Sigmoid colon (tissue), 4 donors: ENCODE data around the gene KHNYN.
"Not testable (repeated sequence)": the region's sequence is repeated elsewhere in the genome, so short reads cannot be mapped to it uniquely, and the experiment has no call there.

Source experiments
- EP300 ChIP-seq, 4 donors: sonication (generic); formaldehyde crosslinking; IDR thresholded peaks; one replicate each; pipeline ENCODE4 v1.6.1; 2017; ENCODE audit warnings: antibody characterized with exemption in 4 of 4
- POLR2A ChIP-seq, 2 donors: fragments of 450-650 bp; IDR thresholded peaks; one replicate each; pipeline ENCODE4 v1.6.1; 2016; ENCODE audit warnings: antibody characterized with exemption in 2 of 2, mild to moderate bottlenecking in 2 of 2, moderate library complexity in 2 of 2
- POLR2AphosphoS5 ChIP-seq, 4 donors: sonication (generic); formaldehyde crosslinking; IDR thresholded peaks; one replicate each; pipeline ENCODE4 v1.6.1; 2017; ENCODE audit warnings: antibody characterized with exemption in 4 of 4
- TF ChIP-seq, protein P1 (sequence below), 4 experiments: fragments of 450-650 bp in 3 of 4; fragments of 200-600 bp in 1 of 4; IDR thresholded peaks; one replicate each; pipeline ENCODE4 v1.5.1; 2016 to 2019; ENCODE audit warnings: antibody characterized with exemption in 4 of 4, mild to moderate bottlenecking in 3 of 4, moderate library complexity in 2 of 4

DNA sequence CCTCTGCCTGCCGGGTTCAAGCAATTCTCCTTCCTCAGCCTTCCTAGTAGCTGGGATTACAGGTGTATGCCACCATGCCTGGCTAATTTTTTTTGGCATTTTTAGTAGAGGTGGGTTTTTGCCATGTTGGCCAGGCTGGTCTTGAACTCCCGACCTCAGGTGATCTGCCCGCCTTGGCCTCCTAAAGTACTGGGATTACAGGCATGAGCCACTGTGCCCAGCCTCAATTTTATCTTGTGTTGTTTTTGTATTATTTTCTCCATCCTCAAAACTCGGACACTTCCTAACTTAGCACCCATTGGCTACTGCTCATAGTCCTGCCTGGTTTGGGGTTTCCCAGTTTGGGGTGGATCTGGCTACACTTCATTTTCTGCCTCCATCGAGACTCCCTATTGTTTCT is 42.2 kb upstream of the KHNYN start:
- TF ChIP-seq POLR2A, POLR2AphosphoS5, EP300 (IDR thresholded peaks at IDR 0.05): not testable (repeated sequence)
- TF ChIP-seq, protein P1, sequence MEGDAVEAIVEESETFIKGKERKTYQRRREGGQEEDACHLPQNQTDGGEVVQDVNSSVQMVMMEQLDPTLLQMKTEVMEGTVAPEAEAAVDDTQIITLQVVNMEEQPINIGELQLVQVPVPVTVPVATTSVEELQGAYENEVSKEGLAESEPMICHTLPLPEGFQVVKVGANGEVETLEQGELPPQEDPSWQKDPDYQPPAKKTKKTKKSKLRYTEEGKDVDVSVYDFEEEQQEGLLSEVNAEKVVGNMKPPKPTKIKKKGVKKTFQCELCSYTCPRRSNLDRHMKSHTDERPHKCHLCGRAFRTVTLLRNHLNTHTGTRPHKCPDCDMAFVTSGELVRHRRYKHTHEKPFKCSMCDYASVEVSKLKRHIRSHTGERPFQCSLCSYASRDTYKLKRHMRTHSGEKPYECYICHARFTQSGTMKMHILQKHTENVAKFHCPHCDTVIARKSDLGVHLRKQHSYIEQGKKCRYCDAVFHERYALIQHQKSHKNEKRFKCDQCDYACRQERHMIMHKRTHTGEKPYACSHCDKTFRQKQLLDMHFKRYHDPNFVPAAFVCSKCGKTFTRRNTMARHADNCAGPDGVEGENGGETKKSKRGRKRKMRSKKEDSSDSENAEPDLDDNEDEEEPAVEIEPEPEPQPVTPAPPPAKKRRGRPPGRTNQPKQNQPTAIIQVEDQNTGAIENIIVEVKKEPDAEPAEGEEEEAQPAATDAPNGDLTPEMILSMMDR (IDR thresholded peaks at IDR 0.05): not testable (repeated sequence)
